Measurements from ENCODE around the gene RPP25.

RPP25 gene

DNA sequence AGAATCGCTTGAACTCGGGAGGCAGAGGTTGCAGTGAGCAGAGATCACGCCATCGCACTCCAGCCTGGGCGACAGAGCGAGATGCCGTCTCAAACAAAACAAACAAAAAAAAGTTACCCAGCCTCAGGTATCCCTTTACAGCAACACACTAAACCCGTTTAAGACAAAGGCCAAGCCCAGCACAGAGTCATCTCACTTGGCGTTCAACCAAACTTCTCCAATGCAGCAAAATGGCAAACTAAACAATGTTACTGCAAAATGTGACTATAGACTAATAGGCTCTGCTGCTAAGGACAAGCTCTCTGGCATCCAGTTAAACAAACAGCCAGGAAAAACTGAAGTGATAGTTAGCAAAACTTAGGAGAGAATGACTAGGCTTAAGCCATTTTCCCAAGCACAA is 43.5 kb downstream of the RPP25 start:
- in situ Hi-C loops (cut with HindIII; ENCODE audit: low pct_ligation_motif_present, low sequenced_read_pairs), result no loop called here
- H3K36me3 ChIP-seq (replicated peaks), result peaks cover 35% of the 10 kb centered on the region
- TF ChIP-seq, protein P1, sequence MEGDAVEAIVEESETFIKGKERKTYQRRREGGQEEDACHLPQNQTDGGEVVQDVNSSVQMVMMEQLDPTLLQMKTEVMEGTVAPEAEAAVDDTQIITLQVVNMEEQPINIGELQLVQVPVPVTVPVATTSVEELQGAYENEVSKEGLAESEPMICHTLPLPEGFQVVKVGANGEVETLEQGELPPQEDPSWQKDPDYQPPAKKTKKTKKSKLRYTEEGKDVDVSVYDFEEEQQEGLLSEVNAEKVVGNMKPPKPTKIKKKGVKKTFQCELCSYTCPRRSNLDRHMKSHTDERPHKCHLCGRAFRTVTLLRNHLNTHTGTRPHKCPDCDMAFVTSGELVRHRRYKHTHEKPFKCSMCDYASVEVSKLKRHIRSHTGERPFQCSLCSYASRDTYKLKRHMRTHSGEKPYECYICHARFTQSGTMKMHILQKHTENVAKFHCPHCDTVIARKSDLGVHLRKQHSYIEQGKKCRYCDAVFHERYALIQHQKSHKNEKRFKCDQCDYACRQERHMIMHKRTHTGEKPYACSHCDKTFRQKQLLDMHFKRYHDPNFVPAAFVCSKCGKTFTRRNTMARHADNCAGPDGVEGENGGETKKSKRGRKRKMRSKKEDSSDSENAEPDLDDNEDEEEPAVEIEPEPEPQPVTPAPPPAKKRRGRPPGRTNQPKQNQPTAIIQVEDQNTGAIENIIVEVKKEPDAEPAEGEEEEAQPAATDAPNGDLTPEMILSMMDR (IDR thresholded peaks at IDR 0.05; ENCODE audit: low read depth, low read length, missing control alignments), result no peak
- no peak overlapping the region for H3K27ac ChIP-seq
- H3K27me3 ChIP-seq (replicated peaks), result no peaks in the 10 kb centered on the region
- DNase-seq, result no peak
- no peak overlapping the region for H3K4me3 ChIP-seq (ENCODE audit: low read depth, low read length)

DNA sequence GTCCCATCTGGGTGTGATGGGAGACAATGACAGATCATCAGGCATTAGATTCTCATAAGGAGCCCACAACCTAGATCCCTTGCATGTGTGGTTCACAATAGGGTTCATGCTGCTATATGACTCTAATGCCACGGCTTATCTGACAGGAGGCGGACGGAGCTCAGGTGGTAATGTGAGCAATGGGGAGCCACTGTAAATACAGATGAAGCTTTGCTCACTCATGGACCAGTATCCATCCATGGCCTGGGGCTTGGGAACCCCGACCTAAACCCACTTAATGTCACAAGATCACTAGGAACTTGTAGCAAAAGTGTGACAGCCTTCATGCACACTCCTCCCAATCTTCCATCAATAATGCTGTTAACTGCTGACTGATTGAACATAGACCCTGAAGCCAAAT is 47.9 kb downstream of the RPP25 start:
- in situ Hi-C loops (cut with HindIII; ENCODE audit: low pct_ligation_motif_present, low sequenced_read_pairs), result no loop called here
- DNase-seq, result no peak

DNA sequence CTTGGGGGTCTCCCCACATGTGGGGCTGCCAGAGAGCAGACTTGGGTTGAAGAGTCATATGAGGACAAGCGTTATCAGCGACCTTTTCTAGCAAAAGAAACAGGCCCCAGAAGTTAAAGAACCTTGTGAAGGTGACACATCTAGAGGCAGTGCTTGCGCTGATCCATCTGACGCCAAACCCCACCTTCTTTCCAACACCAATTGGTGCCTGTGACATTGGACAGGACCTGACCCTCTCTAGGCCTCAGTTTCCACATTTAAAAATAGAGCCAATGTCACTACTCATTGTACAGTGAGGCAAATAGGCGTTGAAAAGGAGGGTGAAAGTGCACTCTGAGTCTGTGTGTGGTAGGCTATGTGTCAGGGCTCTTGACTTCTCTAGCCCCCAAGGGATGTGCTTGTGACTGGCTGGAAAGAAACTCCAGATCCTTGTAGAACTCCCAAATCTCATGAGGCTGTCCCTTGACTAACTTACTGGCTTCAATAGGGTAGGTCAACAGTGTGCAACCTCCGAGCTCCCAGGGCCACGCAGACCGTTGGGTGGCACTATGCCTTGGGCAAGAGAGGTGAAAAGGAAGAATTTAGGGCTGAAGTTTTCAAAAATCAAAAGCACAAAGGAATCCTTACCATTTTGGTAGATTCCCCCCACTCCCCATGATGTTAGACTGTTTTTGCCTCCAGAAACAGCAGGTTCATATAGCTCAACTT is 49.3 kb downstream of the RPP25 start:
- H3K4me3 ChIP-seq (ENCODE audit: low read depth, low read length), result peak overlapping the region; percentile 82
- DNase-seq, result peak; percentile 2
- TF ChIP-seq, protein P1 (IDR thresholded peaks at IDR 0.05; ENCODE audit: low read depth, low read length, missing control alignments), result no peak
- in situ Hi-C loops (cut with HindIII; ENCODE audit: low pct_ligation_motif_present, low sequenced_read_pairs), result no loop called here
- no peaks in the 10 kb centered on the region for H3K27me3 ChIP-seq (replicated peaks)
- H3K36me3 ChIP-seq (replicated peaks), result peaks cover 29% of the 10 kb centered on the region
- peak overlapping the region; percentile 74 for H3K27ac ChIP-seq

More for the DNA sequence above, 47.9 kb downstream of the RPP25 start:
- Histone ChIP-seq H3K27ac (no peak overlapping the region), H3K4me3 (ENCODE audit: low read depth, low read length) (no peak overlapping the region), H3K36me3 (replicated peaks) (peaks cover 20% of the 10 kb centered on the region), H3K27me3 (replicated peaks) (no peaks in the 10 kb centered on the region)
- TF ChIP-seq, protein P1 (IDR thresholded peaks at IDR 0.05; ENCODE audit: low read depth, low read length, missing control alignments), result no peak

DNA sequence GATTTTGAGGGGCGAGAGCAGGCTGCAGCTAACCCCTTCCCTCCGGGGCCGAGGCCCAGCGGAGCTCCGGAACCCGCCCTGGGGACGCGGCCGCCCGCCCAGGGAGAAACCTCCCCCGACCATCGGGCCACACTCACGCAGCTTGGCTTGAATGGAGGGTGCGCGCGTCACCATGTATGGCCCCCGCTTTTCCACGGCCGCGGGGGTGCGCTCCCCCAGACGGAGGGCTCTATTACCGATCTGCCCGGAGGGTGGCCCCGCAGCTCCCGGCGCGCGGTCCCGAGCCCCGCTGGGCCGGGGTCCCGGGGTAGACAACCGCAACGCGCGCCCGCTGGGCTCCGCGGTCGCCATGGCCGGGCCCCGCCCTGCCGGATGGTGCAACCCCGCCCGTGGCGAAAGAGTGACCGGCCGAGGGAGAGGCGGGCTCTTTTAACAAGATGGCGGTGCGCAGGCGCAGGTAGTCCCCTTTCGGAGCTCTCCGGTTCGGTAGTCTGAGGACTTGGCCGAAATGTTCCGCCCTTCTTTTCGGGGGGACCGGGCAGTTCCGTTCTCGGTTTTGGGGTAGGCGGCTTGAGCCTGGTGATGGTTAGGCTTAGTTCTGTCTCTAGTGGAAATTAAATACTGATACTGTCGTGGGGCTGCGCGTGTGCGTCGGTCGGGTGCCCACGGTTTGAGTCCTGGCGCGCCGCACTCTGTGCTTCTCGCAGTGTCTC is 50.0 kb downstream of the RPP25 start, which contains the start of gene FAM219B:
Gene FAM219B (minus strand): TSS at position 402 of the 713 bp plus-strand sequence. CDS start 51 bp downstream, at position 351.
- H3K27ac ChIP-seq, result peak within 1 kb of the TSS; percentile 74
- H3K4me3 ChIP-seq (ENCODE audit: low read depth, low read length), result peak within 1 kb of the TSS; percentile 82
- TF ChIP-seq, protein P1 (IDR thresholded peaks at IDR 0.05; ENCODE audit: low read depth, low read length, missing control alignments), result no peak
- H3K36me3 ChIP-seq (replicated peaks), result peaks cover 33% of the 10 kb centered on the region
- peak; percentile 77 for DNase-seq
- in situ Hi-C loops (cut with HindIII; ENCODE audit: low pct_ligation_motif_present, low sequenced_read_pairs), result no loop called here
- no peaks in the 10 kb centered on the region for H3K27me3 ChIP-seq (replicated peaks)

DNA sequence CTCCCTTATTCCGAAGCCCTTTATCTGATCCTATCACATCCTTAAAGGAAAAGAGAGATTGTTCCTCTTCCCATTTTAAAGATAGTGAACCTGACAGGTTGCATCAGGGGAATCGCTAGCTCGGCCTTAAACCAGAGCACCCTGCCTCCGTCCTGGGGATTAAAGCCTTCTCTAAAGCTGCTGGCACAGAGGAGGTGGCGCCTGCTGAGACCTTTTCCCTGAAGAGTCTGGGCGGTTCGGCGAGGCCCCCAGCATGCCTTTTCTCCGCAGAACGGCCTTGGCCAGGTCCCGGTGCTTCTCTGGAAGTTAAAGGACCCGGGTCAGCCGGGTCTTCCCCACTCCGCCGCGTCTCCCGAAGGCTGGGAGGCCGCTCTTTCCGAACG is 50.5 kb downstream of the RPP25 start:
- TF ChIP-seq, protein P1 (IDR thresholded peaks at IDR 0.05; ENCODE audit: low read depth, low read length, missing control alignments), result no peak
- DNase-seq, result peak; percentile 18
- H3K27ac ChIP-seq, result peak overlapping the region; percentile 74
- peak overlapping the region; percentile 82 for H3K4me3 ChIP-seq (ENCODE audit: low read depth, low read length)
- H3K36me3 ChIP-seq (replicated peaks), result peaks cover 37% of the 10 kb centered on the region
- in situ Hi-C loops (cut with HindIII; ENCODE audit: low pct_ligation_motif_present, low sequenced_read_pairs), result no loop called here
- no peaks in the 10 kb centered on the region for H3K27me3 ChIP-seq (replicated peaks)
